Measurements from ENCODE around the gene NR6A1. TPM values are rescaled to one million over a fixed set of nuclear protein-coding genes. Genes with fewer than 3 reads are reported as not detected.

The NR6A1 gene
- total RNA-seq, 1 donor from 2014 or later: 0.92 TPM

- TF ChIP-seq CTCF (IDR thresholded peaks at IDR 0.05; ENCODE audit: insufficient read depth, low read length, poor library complexity, severe bottlenecking): no peak
- Histone ChIP-seq H3K4me3 (ENCODE audit: low read depth, low read length) (no peak overlapping the region), H3K27me3 (ENCODE audit: control insufficient read depth, insufficient read depth, low read length) (peaks cover 83% of the 10 kb centered on the region), H3K36me3 (ENCODE audit: control insufficient read depth, insufficient read depth, low read length) (no peaks in the 10 kb centered on the region)
- no peak for DNase-seq (ENCODE audit: low read depth)
Observed at GRCh38 chr9:124485936-124486335, 285.2 kb downstream of the NR6A1 start.

- Histone ChIP-seq H3K36me3 (ENCODE audit: control insufficient read depth, insufficient read depth, low read length) (no peaks in the 10 kb centered on the region), H3K27me3 (ENCODE audit: control insufficient read depth, insufficient read depth, low read length) (peaks cover 85% of the 10 kb centered on the region), H3K4me3 (ENCODE audit: low read depth, low read length) (no peak overlapping the region)
- no peak for DNase-seq (ENCODE audit: low read depth)
- TF ChIP-seq CTCF (IDR thresholded peaks at IDR 0.05; ENCODE audit: insufficient read depth, low read length, poor library complexity, severe bottlenecking): no peak
Observed at GRCh38 chr9:124485201-124485600, 285.9 kb downstream of the NR6A1 start.

GRCh38 chr9:124483481-124483880 lies 287.6 kb downstream of the NR6A1 start:
- Histone ChIP-seq H3K27me3 (ENCODE audit: control insufficient read depth, insufficient read depth, low read length) (peaks cover 83% of the 10 kb centered on the region), H3K4me3 (ENCODE audit: low read depth, low read length) (no peak overlapping the region), H3K36me3 (ENCODE audit: control insufficient read depth, insufficient read depth, low read length) (no peaks in the 10 kb centered on the region)
- DNase-seq (ENCODE audit: low read depth): no peak
- no peak for TF ChIP-seq CTCF (IDR thresholded peaks at IDR 0.05; ENCODE audit: insufficient read depth, low read length, poor library complexity, severe bottlenecking)

GRCh38 chr9:124482431-124483031 lies 288.6 kb downstream of the NR6A1 start:
- Histone ChIP-seq H3K4me3 (ENCODE audit: low read depth, low read length) (no peak overlapping the region), H3K27me3 (ENCODE audit: control insufficient read depth, insufficient read depth, low read length) (peaks cover 84% of the 10 kb centered on the region), H3K36me3 (ENCODE audit: control insufficient read depth, insufficient read depth, low read length) (no peaks in the 10 kb centered on the region)
- DNase-seq (ENCODE audit: low read depth): no peak
- no peak for TF ChIP-seq CTCF (IDR thresholded peaks at IDR 0.05; ENCODE audit: insufficient read depth, low read length, poor library complexity, severe bottlenecking)

- TF ChIP-seq CTCF (IDR thresholded peaks at IDR 0.05; ENCODE audit: insufficient read depth, low read length, poor library complexity, severe bottlenecking): no peak
- Histone ChIP-seq H3K4me3 (ENCODE audit: low read depth, low read length) (no peak overlapping the region), H3K36me3 (ENCODE audit: control insufficient read depth, insufficient read depth, low read length) (no peaks in the 10 kb centered on the region), H3K27me3 (ENCODE audit: control insufficient read depth, insufficient read depth, low read length) (peaks cover 84% of the 10 kb centered on the region)
- DNase-seq (ENCODE audit: low read depth): no peak
Observed at GRCh38 chr9:124481115-124481514, 290.0 kb downstream of the NR6A1 start.

- DNase-seq (ENCODE audit: low read depth): no peak
- peaks cover 84% of the 10 kb centered on the region for H3K27me3 ChIP-seq (ENCODE audit: control insufficient read depth, insufficient read depth, low read length)
- no peaks in the 10 kb centered on the region for H3K36me3 ChIP-seq (ENCODE audit: control insufficient read depth, insufficient read depth, low read length)
- no peak overlapping the region for H3K4me3 ChIP-seq (ENCODE audit: low read depth, low read length)
- peak; percentile 66 for TF ChIP-seq CTCF (IDR thresholded peaks at IDR 0.05; ENCODE audit: insufficient read depth, low read length, poor library complexity, severe bottlenecking)
Observed at GRCh38 chr9:124480621-124480981, 290.5 kb downstream of the NR6A1 start.
